ENCODE results near the gene MUCL3. TPM values are rescaled to one million over a fixed set of nuclear protein-coding genes. Genes with fewer than 3 reads are reported as not detected.

Gene MUCL3
- total and polyA plus RNA-seq, 10 of the 15 experiments (the other 5 are each of a cell fraction or from before 2014, with no cell fraction given), result 0.03 to 1.4 (median 0.61) TPM

DNA sequence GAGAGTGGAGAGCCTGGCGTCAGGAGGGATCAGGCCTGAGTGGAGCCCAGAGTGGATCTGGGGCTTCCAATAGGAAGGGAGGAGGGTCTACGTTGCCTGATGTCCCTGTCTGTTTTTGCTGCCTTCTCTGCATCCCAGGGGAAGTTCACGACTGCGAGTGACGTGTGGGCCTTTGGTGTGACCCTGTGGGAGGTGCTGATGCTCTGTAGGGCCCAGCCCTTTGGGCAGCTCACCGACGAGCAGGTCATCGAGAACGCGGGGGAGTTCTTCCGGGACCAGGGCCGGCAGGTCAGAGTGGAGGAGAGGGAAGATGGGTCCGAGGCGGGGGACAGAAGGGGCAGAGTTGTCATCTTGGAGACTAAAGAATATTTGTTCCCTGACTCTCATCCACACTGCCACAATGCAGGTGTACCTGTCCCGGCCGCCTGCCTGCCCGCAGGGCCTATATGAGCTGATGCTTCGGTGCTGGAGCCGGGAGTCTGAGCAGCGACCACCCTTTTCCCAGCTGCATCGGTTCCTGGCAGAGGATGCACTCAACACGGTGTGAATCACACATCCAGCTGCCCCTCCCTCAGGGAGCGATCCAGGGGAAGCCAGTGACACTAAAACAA, 41.9 kb upstream of the MUCL3 start (continued):
- TF ChIP-seq, protein P1, sequence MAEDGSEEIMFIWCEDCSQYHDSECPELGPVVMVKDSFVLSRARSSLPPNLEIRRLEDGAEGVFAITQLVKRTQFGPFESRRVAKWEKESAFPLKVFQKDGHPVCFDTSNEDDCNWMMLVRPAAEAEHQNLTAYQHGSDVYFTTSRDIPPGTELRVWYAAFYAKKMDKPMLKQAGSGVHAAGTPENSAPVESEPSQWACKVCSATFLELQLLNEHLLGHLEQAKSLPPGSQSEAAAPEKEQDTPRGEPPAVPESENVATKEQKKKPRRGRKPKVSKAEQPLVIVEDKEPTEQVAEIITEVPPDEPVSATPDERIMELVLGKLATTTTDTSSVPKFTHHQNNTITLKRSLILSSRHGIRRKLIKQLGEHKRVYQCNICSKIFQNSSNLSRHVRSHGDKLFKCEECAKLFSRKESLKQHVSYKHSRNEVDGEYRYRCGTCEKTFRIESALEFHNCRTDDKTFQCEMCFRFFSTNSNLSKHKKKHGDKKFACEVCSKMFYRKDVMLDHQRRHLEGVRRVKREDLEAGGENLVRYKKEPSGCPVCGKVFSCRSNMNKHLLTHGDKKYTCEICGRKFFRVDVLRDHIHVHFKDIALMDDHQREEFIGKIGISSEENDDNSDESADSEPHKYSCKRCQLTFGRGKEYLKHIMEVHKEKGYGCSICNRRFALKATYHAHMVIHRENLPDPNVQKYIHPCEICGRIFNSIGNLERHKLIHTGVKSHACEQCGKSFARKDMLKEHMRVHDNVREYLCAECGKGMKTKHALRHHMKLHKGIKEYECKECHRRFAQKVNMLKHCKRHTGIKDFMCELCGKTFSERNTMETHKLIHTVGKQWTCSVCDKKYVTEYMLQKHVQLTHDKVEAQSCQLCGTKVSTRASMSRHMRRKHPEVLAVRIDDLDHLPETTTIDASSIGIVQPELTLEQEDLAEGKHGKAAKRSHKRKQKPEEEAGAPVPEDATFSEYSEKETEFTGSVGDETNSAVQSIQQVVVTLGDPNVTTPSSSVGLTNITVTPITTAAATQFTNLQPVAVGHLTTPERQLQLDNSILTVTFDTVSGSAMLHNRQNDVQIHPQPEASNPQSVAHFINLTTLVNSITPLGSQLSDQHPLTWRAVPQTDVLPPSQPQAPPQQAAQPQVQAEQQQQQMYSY (CRISPR knock-in tag; IDR thresholded peaks at IDR 0.05), result no peak
- TF ChIP-seq, protein P2, sequence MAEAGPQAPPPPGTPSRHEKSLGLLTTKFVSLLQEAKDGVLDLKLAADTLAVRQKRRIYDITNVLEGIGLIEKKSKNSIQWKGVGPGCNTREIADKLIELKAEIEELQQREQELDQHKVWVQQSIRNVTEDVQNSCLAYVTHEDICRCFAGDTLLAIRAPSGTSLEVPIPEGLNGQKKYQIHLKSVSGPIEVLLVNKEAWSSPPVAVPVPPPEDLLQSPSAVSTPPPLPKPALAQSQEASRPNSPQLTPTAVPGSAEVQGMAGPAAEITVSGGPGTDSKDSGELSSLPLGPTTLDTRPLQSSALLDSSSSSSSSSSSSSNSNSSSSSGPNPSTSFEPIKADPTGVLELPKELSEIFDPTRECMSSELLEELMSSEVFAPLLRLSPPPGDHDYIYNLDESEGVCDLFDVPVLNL (IDR thresholded peaks at IDR 0.05; ENCODE audit: low read depth, low read length), result no peak
- TF ChIP-seq BCL11A (IDR thresholded peaks at IDR 0.05; ENCODE audit: low read depth, low read length), result no peak
- no peak for TF ChIP-seq EZH2 (IDR thresholded peaks at IDR 0.05; ENCODE audit: borderline replicate concordance, control insufficient read depth, low read depth, low read length)

DNA sequence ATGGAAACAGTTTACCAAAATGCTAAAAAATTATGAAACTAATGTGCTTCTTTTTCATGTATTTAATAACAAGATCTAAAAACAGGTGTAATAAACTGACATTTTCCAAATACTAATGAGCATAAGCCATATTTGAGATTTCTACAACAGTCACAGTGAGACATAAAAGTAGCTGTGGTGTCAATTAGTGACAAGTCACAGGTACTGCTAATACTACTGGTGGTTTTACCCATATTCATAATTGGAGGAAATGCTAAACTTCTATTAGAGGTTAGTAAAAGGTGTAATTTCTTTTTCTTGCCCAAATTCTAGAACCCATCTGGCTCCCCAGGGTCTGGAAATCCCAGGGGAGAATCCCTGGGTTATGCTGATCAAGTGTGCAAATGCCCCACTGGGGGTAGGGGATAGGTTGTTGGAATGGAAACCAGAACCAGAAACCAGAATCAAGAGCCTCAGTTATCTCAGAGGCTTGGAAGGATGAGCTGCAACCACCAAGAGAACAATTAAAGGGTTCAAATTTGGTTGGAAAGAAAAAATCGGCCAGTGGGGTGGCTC, 39.8 kb upstream of the MUCL3 start:
- peak overlapping the region; percentile 41; the same call in 1 of the 2 replicates for H3K4me2 ChIP-seq (ENCODE audit: control insufficient read depth, insufficient read depth)
- ChIA-PET SMC1A (ENCODE audit: uncharacterized antibody, unreplicated experiment) (interaction anchor here (1.3 to 2.3 kb wide), 6 partner anchors 12 to 72 kb away, joined by 4 to 9 read pairs (median 6); partner anchors contain the start of genes DDR1 and VARS2), CTCF (interaction anchor here (0.7 to 2.0 kb wide), 4 partner anchors 13 to 69 kb away, joined by 3 to 14 read pairs (median 6); partner anchors contain the start of gene VARS2), POLR2A (interaction anchor here (1.1 to 6.0 kb wide), 3 partner anchors 11 to 17 kb away, joined by 3 to 37 read pairs (median 8); partner anchors contain the start of genes DDR1 and VARS2), RAD21 (ENCODE audit: unreplicated experiment) (interaction anchor here (0.7 to 3.8 kb wide), 8 partner anchors 10 to 228 kb away, joined by 3 to 31 read pairs (median 6); partner anchors contain the start of genes DDR1 and VARS2)
- 36% methylated on average over 1 of the region's 1 CpG for WGBS (ENCODE audit: insufficient coverage, insufficient replicate concordance, low lambda C conversion rate, missing lambda C conversion rate)
- H3K9ac ChIP-seq (ENCODE audit: control insufficient read depth, insufficient read depth, low read length), result no peak overlapping the region
- FAIRE-seq, result no peak
- DNase-seq (ENCODE audit: low read depth, low spot score), result no peak
- H3K9me3 ChIP-seq (replicated peaks; ENCODE audit: control insufficient read depth, insufficient read depth, low read length), result no peaks in the 10 kb centered on the region
- no peaks in the 10 kb centered on the region for H4K20me1 ChIP-seq (ENCODE audit: control insufficient read depth, insufficient read depth)
- no peak overlapping the region; the same call in 1 of the 2 replicates for H3K27ac ChIP-seq (ENCODE audit: control insufficient read depth, insufficient read depth)
- in situ Hi-C loops (cut with MboI), result no loop called here
- intact Hi-C loops (cut with micrococcal nuclease; ENCODE audit: unreplicated experiment), result loop anchor here (2.0 kb wide), 1 partner anchor 18 kb away; no protein-coding TSS in a partner anchor
- BruUV-seq (replicated peaks), result no TSS peak
- H3K27me3 ChIP-seq (replicated peaks in 1 of 2; ENCODE audit: control insufficient read depth in 2 of 2, insufficient read depth in 2 of 2, low read length in 1 of 2), result no peaks in the 10 kb centered on the region
- peaks cover 32% of the 10 kb centered on the region for H3K4me1 ChIP-seq (ENCODE audit: control insufficient read depth, insufficient read depth, low read length)
- H3K36me3 ChIP-seq (ENCODE audit: control insufficient read depth in 2 of 2, insufficient read depth in 2 of 2, low read length in 1 of 2), result peaks cover 4 to 10% of the 10 kb centered on the region in 2 experiments; a peak in 2 of 4 replicates
- peak; percentile 80 for ATAC-seq
- no peaks in the 10 kb centered on the region for H3K79me2 ChIP-seq (ENCODE audit: control insufficient read depth, insufficient read depth, low read length)
- H2AFZ ChIP-seq (ENCODE audit: control insufficient read depth, low read depth, low read length), result no peak overlapping the region
- H3K4me3 ChIP-seq, result no peak overlapping the region
- TF ChIP-seq DPF2 (IDR thresholded peaks at IDR 0.05) (no peak), BHLHE40 (IDR thresholded peaks at IDR 0.05; ENCODE audit: borderline replicate concordance in 1 of 2, low read depth in 2 of 2, low read length in 1 of 2) (peak; percentile 13 to 19; a peak in 1 of 4 replicates), PML (IDR thresholded peaks at IDR 0.05; ENCODE audit: low read length) (no peak), RCOR1 (conservative IDR thresholded peaks at IDR 0.05; ENCODE audit: low read depth, low read length) (no peak), BCL11A (IDR thresholded peaks at IDR 0.05; ENCODE audit: low read depth, low read length) (peak; percentile 38; the same call in 1 of the 2 replicates), TCF3 (IDR thresholded peaks at IDR 0.05; ENCODE audit: borderline replicate concordance, insufficient read depth, low read depth, low read length) (no peak), CHD2 (IDR thresholded peaks at IDR 0.05; ENCODE audit: borderline replicate concordance, low read depth, low read length) (no peak), NFYB (IDR thresholded peaks at IDR 0.05; ENCODE audit: insufficient read depth, low read depth, low read length) (no peak), MEF2B (IDR thresholded peaks at IDR 0.05; ENCODE audit: partially characterized antibody, poor library complexity, severe bottlenecking) (peak; percentile 94), RFX5 (IDR thresholded peaks at IDR 0.05; ENCODE audit: low read depth, low read length) (no peak)
